Prostate gland (tissue), 2 donors: ENCODE results near the gene PTEN.

Experiments
- POLR2A ChIP-seq: fragments of 450-650 bp; IDR thresholded peaks from one replicate; pipeline ENCODE4 v1.6.1; 2016; ENCODE audit warnings: antibody characterized with exemption, mild to moderate bottlenecking
- POLR2AphosphoS5 ChIP-seq: sonication (generic); formaldehyde crosslinking; IDR thresholded peaks from one replicate; pipeline ENCODE4 v1.6.1; 2017; ENCODE audit warnings: antibody characterized with exemption
- TF ChIP-seq, protein P1 (sequence below), 4 experiments: fragments of 200-600 bp in 2 of 4; fragments of 450-650 bp in 2 of 4; sonication (generic) in 2 of 4; IDR thresholded peaks; 1 replicate in 3 of 4; 2 replicates in 1 of 4; pipeline ENCODE4 v1.5.1; 2016 to 2019; ENCODE audit warnings: antibody characterized with exemption in 4 of 4, mild to moderate bottlenecking in 2 of 4, moderate library complexity in 2 of 4

DNA sequence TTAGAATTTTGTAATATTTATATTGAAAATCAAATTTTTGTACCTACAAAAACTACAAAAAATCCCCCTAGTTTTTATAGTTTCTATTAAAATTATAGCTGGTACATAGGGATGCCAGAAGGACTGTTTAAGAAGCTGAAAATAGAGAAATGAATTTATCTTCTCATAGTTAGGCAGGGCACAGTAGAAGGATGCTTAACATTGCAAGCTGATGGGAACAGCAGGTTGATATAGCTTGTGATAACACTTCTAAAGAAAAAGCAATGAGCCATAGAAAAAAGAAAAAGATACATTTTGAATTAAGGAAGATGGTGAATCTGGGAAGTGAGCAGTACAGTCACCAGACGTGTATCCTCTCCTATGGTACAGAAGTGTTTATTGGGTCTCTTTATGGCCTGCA, 32.0 kb downstream of the PTEN start:
- TF ChIP-seq, protein P1, sequence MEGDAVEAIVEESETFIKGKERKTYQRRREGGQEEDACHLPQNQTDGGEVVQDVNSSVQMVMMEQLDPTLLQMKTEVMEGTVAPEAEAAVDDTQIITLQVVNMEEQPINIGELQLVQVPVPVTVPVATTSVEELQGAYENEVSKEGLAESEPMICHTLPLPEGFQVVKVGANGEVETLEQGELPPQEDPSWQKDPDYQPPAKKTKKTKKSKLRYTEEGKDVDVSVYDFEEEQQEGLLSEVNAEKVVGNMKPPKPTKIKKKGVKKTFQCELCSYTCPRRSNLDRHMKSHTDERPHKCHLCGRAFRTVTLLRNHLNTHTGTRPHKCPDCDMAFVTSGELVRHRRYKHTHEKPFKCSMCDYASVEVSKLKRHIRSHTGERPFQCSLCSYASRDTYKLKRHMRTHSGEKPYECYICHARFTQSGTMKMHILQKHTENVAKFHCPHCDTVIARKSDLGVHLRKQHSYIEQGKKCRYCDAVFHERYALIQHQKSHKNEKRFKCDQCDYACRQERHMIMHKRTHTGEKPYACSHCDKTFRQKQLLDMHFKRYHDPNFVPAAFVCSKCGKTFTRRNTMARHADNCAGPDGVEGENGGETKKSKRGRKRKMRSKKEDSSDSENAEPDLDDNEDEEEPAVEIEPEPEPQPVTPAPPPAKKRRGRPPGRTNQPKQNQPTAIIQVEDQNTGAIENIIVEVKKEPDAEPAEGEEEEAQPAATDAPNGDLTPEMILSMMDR (IDR thresholded peaks at IDR 0.05) = no peak
- no peak for TF ChIP-seq POLR2AphosphoS5
- no peak for TF ChIP-seq POLR2A
